ENCODE measurements around the gene SECISBP2L.

GRCh38 chr15:49062900-49063299 lies 16.7 kb upstream of the SECISBP2L start:
- TF ChIP-seq EZH2 (IDR thresholded peaks at IDR 0.05; ENCODE audit: borderline replicate concordance) (no peak), CTCF (IDR thresholded peaks at IDR 0.05; ENCODE audit: poor library complexity) (no peak), EZH2phosphoT487 (IDR thresholded peaks at IDR 0.05; ENCODE audit: low read depth, severe bottlenecking, unreplicated experiment) (no peak)

Measured in hepatocyte (in vitro differentiated cells).